Measurements from ENCODE around the gene UBE3A. TPM values are rescaled to one million over a fixed set of nuclear protein-coding genes. Genes with fewer than 3 reads are reported as not detected.

The UBE3A gene
- polyA plus RNA-seq, 4 donors = 85.4 to 111 (median 91.9) TPM

DNA sequence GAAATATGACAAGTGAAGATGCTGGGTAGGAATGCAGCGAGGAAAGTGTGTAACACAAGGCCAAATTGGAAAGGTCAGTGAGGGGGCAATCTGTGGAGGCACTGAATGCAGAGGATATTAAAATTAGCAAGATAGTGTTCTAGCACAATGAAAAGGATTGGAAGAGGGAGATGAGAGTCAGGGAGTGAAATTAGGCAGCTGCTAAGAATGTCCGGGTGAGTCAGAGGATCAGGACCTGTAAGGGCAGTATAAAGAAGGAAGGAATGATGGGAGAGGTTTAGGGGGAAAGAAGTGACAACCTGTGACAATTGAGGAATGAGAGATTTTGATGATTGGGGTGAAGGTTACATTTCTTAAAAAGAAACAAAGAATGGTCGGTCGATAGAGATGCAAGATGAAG is 103.5 kb downstream of the UBE3A start:
- DNase-seq (ENCODE audit: low read depth in 4 of 4, low spot score in 3 of 4) = no peak

DNA sequence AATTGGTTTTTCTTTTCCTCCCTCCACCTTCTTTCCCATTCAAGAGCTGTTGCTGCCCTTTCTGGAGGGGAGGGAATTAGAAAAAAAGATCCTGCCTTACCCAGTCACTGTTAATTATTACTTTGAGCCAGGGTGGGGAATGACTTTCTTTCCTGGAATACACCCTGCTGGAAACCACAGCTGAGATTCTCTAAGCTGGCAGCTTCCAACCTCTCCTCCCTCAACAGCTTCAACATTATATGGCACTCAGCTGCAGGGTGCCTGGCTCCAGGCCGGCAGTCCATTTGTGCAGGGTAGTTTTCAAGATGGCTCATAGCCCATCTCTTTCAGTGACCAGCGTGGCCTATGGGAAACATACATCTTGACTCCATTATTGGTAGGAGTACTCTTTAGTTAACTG is 105.8 kb downstream of the UBE3A start:
- DNase-seq (ENCODE audit: low read depth in 4 of 4, low spot score in 3 of 4) = no peak

DNA sequence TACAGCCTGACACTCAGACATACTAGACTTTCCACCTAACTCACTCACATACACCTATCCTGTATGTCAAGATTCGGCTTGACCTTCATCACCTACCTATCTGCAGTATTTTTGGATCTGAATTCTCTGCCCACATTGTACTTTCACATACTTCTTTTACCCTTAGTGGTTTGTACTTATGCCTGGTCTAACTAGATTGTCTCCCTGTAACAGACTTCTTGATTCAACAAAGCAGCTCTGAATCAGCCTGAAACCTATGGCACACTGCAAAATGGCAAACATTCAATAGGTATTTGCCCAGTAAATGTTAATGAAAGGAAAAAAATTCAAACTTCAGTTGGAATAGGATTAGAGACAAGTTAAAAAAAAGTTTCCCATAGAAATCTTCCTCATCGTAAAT is 106.5 kb downstream of the UBE3A start:
- DNase-seq (ENCODE audit: low read depth in 4 of 4, low spot score in 3 of 4) = no peak

DNA sequence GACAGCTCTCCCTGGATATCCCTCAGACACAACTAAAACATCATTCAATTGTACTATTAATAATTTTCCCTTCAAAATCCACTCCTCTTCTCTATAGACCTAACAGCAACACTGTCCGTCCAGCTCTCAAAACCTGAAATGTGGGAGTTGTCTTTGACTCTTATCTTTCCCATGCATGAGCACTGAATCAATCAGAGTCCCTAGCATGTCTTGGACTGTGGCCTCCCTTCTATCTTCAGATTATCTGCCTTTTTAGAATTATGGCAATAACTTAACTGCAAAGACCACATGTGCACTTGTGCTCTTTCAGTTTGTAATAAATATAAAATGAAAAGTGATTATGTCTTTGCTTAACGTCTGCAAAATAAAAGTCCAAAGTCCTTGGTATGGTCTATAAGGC is 107.0 kb downstream of the UBE3A start:
- no peak for DNase-seq (ENCODE audit: low read depth in 4 of 4, low spot score in 3 of 4)

DNA sequence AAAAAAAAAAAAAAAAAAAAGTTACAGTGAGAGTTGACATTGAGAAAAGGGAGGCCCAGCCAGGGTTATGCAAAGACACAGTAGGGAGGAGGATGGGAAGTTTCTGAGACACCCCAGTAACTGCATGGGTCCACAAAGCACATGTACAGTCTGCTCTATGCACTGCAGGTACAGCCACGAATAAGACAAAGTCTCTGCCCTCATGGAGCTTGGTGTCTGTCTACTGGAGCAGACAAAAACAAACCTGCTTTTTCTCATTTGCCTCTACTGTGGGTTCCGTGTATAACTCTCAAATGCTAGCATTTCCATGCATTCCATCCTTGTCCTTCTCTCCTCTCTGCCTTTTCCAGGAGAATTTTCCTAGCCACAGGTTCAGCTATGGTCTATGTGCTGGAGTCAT is 107.4 kb downstream of the UBE3A start:
- DNase-seq (ENCODE audit: low read depth in 4 of 4, low spot score in 3 of 4) = no peak

DNA sequence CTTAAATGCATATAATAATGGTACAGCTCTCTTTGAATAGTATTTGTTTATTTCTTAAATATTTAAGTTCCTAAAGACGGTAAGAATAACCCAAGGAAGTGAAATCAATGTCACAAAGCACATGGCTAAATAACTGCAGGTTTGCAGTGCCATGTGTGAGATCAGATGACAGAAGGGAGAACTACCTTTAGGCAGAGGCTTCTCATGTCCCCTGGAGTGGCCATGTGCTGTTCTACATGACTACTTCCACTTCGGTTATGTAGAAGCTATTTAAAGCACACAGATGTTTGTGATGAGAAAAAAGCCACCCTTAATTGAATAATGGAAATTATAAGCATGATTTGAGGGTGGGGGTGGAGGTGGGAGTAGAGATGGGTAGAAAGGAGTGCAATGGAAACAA is 109.1 kb downstream of the UBE3A start:
- DNase-seq (ENCODE audit: low read depth in 4 of 4, low spot score in 3 of 4) = peak in 1 of 4 donors; percentile 6

DNA sequence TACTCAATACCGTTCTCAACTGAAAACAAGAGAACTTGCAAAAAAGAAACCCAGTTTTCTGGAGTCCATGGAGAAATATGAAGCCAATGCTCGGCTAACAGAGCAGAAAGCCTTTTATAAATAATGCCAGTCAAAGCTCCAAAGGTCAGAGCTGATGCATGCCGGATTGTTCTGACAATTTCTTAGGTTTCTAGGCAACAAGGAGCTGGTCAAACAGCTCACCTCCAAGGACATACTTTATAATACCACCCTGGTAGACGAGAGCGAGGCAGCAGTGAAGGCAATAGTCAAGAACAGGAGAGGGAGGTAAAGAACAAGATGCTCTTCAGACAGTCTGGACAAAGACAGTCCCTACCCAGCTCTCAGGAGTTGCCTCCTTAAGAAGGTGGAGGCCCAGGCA is 111.1 kb downstream of the UBE3A start:
- DNase-seq (ENCODE audit: low read depth in 4 of 4, low spot score in 3 of 4) = no peak

DNA sequence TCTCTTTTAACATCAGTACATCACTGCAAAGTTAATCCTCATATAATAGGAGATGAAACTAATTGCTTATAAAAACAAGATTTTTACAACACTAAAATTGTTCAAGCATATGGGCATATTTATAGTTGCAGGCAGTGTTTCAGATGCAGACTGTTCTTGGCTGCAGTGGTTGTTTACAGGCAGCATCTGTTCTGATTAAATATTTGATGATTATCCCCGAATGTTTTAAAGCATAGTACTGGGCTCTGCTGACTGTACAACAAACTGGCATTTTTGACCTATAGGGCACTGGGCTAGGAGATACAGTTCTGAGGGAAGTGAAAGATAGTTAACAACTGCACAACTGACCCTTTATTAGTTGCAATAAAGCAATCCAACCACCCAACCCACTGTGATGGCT is 113.6 kb downstream of the UBE3A start:
- no peak for DNase-seq (ENCODE audit: low read depth in 4 of 4, low spot score in 3 of 4)

DNA sequence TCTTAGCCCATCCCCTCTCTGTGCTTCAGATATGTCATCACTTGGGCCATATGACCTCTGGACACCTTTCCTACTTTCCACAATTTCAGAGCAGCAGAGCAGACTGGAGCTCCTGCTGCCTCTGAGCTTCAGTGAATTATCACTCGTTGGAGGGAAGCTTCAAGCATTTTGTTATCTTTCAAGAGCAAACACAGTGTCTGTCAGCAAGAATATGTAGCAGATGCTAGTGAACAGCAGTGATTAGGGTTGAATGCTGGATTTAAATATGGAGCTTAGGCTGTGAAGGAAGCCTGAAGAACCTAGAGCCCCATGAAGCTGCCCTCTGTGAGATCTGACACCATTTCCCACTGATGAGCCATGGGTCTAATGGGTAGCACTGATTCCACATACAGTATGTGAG is 115.4 kb downstream of the UBE3A start:
- DNase-seq (ENCODE audit: low read depth in 4 of 4, low spot score in 3 of 4) = no peak

DNA sequence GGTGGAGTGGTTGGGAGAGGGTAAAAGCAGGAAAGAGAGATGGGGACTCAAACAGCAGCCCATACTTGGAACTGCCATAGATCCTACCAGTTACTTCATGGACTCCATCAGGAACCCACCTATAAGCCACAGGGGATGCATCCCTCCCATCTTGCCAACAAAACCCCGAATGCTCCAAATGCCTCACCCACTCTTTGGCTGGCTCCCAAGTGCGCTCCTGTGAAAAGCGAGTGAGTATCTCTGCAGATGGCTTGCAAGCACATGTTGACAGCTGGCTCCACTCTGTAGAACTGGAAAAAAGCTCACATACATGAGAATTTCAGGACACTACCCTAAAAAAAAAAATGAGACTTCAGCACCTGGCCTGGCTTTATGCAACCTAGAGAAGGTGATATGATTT is 151.0 kb downstream of the UBE3A start:
- no peak for DNase-seq (ENCODE audit: low read depth in 4 of 4, low spot score in 3 of 4)

All from left renal pelvis (tissue), 4 donors.